Renal pelvis (tissue), 4 donors: ENCODE data around the gene KIAA0753. TPM values are rescaled to one million over a fixed set of nuclear protein-coding genes. Genes with fewer than 3 reads are reported as not detected.

Experiments used
- DNase-seq: peaks from one replicate; pipeline ENCODE4 v3.0.0-alpha.2; 2013
- polyA plus RNA-seq, 3 donors: library from polyadenylated mRNA; unstranded; fragments of 120-200 nt; gene quantifications; one replicate each; pipeline ENCODE4 v1.2.1, GENCODE V29; 2013; ENCODE audit not compliant: insufficient read length in 3 of 3

KIAA0753 gene
- polyA plus RNA-seq, 3 donors: 34.4 to 46.2 (median 41.4) TPM

- DNase-seq: no peak
Measured at GRCh38 chr17:6572972-6573370, 67.5 kb downstream of the KIAA0753 start.

- DNase-seq: no peak
Measured at GRCh38 chr17:6571452-6571781, 69.1 kb downstream of the KIAA0753 start.

GRCh38 chr17:6570731-6571451, 69.6 kb downstream of the KIAA0753 start:
- DNase-seq: no peak

DNA sequence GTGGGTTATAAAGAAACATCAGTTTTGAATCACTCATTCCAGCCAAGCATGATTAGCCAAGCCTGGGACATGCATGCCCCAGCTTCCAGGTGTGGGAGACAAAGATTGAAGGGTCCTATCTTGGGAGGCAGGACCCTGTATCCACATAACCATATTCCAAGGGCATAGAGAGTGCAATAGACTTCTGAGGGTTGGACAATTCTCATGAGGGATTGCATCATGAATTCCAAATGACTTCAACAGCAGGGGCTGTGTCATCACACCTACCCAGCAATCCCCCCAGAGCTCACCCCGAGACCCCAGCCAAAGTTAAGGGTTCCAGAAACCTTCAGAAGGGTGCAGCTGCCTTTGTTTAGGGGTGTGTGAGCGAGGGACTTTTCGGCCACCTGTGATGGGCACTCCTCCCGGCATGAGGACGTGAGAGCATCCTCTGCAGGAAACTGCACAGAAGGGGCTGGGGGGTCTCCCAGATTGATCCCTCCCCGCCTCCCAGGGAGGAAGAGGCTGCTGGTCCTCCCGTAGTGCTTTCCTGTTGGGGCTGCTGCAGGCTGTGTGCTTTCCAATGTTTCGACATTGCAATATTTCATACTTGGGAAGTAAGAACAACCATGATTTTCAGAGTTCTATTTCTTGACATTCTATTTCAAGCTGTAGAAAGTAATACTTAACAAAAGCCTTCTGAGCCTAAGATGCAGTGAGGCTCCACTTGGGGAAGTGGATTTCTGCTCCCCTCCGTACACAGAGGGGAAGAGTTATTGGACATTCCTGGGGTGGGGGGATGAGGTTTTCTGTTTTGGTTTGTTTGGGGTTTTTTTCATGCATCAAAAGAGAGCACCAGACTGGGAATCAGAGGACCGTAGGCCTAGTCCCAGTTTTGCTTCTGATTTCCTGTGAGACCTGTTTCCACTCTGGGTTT, 70.9 kb downstream of the KIAA0753 start:
- DNase-seq: no peak

- no peak for DNase-seq
Measured at GRCh38 chr17:6568184-6568758, 72.2 kb downstream of the KIAA0753 start.

- DNase-seq: no peak
Measured at GRCh38 chr17:6567528-6568183, 72.9 kb downstream of the KIAA0753 start.

GRCh38 chr17:6561446-6561845, 79.1 kb downstream of the KIAA0753 start:
- DNase-seq: no peak

DNA sequence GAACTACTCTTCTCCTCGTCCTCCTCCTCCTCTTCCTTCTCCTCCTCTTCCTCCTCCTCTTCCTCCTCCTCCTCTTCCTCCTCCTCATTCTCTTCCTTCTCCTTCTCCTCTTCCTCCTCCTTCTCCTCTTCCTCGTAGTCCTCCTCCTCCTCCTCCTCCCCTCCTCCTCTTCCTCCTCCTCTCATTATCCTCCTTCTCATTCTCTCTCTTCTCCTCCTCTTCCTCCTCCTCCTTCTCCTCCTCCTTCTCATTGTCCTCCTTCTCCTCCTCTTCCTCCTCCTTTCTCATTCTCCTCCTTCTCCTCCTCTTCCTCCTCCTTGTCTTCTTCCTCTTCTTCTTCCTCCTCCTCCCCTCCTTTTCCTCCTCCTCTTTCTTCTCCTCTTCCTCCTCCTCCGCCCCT, 80.0 kb downstream of the KIAA0753 start:
- no peak for DNase-seq

DNA sequence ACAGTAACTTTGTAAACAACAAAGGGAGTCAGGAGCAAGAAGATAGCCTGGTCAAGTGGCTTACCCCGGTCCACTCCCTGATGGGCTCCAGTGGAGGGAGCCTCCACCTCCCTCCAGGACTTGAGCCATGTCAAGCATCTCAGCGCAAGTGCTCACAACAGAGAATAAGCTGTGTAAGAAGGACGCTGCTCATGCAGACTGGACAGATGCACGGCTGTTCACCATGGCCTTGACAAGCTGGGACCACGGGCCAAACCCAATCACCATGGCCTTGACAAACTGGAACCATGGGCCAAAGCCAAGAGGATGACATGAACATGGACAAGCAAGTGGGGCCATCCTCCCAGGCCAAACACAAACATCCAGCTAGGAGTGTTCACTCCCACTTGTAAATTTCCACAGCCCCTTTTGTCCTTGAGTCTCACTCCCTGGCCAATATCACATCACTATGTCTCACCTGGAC, 80.7 kb downstream of the KIAA0753 start:
- DNase-seq: no peak

DNA sequence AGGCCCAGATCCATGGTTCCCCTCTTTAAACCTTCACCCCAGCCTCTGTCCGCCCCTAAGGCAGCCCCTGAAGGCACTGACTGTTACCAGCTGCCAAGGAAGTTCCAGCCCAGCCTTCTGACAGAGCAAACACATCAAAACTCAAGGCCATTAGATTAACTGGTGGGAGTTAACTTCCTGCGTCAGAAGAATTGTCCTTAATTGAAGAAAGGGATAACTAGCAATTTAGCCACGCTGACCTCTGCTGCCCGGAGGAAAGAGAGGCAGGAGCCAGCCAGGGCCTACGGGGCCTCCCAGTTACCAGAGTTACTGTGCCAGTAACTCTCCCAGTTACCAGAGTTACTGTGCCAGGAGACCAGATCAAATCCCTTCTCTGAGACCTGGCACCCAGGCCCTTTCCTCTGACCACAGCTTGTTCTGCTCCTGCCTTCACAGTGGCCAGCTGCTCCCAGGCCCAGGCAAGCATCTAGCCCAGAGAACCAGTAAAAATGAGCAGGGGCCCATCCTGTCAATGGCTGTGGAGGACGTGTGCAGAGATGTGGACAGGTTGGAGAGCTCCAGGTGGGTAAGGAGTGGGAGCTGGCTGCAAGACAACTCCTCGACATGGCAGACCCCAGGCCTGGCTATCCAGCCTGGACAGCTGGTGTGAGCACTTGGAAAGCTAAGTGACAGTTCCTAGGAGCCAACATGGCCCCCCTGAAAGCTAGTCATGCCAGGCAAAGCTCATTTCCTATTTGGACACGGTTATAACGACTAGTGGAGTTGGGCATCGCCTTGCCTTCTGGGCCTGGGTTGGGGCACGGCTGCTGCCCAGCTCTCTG, 81.4 kb downstream of the KIAA0753 start:
- DNase-seq: peak; percentile 85

DNA sequence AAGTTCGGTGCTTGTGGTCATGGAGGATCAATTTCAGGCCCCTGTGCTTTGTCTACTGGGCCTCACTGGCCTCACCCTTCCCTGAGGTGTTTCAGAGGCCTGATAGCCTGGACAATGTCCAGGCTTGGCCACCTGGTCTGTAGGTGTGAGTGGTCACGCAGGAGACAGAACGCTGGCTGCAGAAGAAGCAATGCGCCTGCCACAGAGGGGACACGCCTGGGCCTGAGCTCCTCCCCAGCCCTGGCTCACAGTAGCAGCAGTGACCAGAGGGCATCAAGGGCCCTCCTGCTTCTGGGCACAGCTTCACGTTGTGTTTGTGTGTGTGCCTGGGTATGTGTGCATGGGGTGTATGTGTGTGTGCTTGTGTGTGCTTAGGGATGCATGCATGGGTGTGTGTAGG, 82.2 kb downstream of the KIAA0753 start:
- DNase-seq: no peak

- DNase-seq: no peak
Measured at GRCh38 chr17:6557040-6557438, 83.5 kb downstream of the KIAA0753 start.

DNA sequence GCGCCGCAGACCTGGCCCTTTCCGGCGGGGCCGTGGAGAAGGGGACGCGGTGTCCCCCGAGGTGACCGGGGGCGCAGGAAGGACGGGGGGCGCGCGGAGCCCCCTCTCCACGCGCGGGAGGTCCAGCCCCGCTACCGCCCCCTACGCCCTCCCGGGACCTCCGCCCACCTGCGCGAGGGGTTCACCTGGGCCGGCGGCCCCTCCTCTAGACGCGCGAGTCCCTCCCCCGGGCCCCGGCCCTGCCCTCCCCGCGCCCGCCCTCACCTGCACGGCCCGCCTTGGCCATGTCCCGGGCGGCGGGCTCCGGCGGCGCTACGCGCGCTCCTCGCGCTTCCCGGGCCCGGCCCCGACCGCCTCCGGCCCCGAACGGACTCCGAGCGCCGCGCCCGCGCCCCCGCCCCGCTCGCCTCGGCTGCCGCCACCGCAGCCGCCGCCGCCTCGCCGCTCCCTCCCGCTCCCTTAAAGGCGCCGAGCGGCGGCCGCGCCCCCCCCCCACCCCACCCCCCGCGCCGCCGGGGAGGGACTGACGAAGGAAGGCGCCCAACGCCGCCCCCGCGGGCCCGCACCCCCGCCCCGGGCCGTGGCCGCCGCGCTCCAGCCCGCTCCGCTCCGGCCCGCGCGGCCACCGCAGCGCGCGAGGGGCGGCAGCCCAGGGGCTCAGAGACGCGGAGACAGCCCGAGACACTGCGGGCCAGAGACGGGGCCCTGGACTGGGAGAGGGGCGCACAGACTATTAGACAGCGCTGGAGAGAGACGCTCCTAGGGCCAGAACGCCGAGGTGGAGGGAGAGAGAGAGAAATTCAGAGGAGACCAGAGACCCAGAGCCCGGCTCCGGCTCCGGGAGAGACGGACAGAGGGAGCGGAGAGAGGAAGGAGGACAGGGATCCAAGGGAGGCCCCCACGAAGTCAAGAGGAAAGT, 84.1 kb downstream of the KIAA0753 start, which contains the start of gene PITPNM3:
Gene PITPNM3, minus strand, starts transcription at position 435 of the 919 bp plus-strand sequence. Its CDS starts 149 bp downstream, at position 286.
- no peak for DNase-seq

GRCh38 chr17:6555331-6556120, 85.0 kb downstream of the KIAA0753 start:
- DNase-seq: no peak

DNA sequence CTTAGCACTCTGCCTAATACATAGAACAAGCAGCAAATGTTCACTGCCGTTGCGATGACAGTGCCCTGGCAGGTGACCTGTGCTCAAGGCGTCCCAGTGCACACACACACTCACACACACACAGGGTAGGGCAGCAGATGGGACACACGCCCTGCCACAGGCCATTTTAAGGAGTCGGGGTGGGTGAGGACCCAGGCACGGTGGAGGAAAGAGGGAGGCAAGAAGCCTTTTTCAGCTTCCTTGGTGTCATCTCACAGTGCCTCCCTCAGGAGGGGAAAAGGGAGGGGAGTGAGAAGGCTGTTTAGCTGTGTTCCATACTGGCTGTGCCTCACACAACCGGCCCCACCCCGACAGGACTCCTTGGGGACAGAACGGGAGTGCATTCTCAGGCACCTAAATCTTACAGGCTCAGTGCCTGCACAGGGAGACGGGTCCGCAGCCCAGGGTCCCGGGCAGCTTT, 85.6 kb downstream of the KIAA0753 start:
- DNase-seq: no peak

DNA sequence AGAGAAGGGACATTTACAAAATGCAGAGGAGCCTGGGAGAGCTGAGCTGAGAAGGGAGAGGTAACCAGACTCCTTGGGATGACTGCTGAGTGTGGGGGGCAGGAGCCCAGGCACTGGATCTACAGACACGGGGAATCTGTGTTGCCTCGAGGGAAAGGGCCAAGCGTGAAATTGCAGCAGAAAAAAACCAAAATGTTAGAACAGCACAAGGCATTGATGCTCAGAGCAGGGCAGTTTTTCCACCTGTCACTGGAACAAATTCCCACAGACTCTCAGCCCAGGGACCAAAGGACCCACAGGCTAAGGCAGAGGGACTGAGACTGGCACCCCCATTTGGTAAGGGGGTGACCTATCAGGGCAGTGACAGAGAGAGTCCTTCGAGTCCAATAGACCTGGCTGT, 86.2 kb downstream of the KIAA0753 start:
- DNase-seq: no peak

- no peak for DNase-seq
Measured at GRCh38 chr17:6551869-6552531, 88.5 kb downstream of the KIAA0753 start.

DNA sequence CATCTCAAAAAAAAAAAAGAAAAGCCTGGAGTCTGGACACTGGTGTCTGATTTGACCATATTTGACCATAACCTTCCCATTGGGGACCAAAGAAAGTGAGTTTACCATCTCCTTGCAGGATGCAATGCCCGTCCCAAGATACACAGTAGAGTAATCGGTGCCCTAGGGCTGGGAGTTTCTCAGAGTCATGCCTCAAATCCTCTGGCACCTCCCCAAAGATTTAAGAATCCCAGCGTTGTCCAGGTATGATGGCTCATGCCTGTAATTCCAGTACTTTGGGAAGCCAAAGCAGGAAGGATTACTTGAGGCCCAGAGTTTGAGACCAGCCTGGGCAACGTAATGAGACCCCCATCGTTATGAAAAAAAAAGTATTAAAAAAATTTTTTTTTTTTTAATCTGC, 89.2 kb downstream of the KIAA0753 start:
- DNase-seq: no peak
